Stomach smooth muscle (tissue), 2 donors: ENCODE measurements around the gene MYH4.

Experiments
- H3K27ac ChIP-seq: one replicate; pipeline ENCODE4 v1.7.0; 2013; ENCODE audit warnings: mild to moderate bottlenecking, low read length, inconsistent platforms
- H3K27me3 ChIP-seq, 2 donors: one replicate each; pipeline ENCODE4 v1.7.0; 2013; ENCODE audit warnings: low read length in 2 of 2; ENCODE audit not compliant: insufficient read depth in 2 of 2, control insufficient read depth in 1 of 2
- H3K36me3 ChIP-seq, 2 donors: one replicate each; pipeline ENCODE4 v1.7.0; 2013; ENCODE audit warnings: low read length in 2 of 2; ENCODE audit not compliant: control insufficient read depth in 2 of 2, insufficient read depth in 2 of 2
- H3K4me1 ChIP-seq: one replicate; pipeline ENCODE4 v1.7.0; 2013; ENCODE audit warnings: low read length; ENCODE audit not compliant: control insufficient read depth, insufficient read depth
- H3K4me3 ChIP-seq, 2 donors: one replicate each; pipeline ENCODE4 v1.7.0; 2013; ENCODE audit warnings: low read length in 2 of 2
- H3K9ac ChIP-seq, 2 donors: one replicate each; pipeline ENCODE4 v1.7.0; 2013; ENCODE audit warnings: low read length in 2 of 2, mild to moderate bottlenecking in 1 of 2
- H3K9me3 ChIP-seq, 2 donors: one replicate each; pipeline ENCODE4 v1.7.0; 2013; ENCODE audit warnings: low read length in 2 of 2; ENCODE audit not compliant: control insufficient read depth in 2 of 2
- donor health status: healthy.
- donor health status: Pancreatic carcinoma.

Gene MYH4

GRCh38 chr17:10469459-10469858 lies at the start of gene MYH4:
TSS of gene MYH4 (minus strand) at chr17:10469559. CDS start at chr17:10466745, 2,814 bp downstream.
- Histone ChIP-seq H3K9ac (no peak within 1 kb of the TSS), H3K27me3 (no peaks in the 10 kb centered on the region), H3K36me3 (no peaks in the 10 kb centered on the region), H3K4me3 (no peak within 1 kb of the TSS), H3K9me3 (no peaks in the 10 kb centered on the region), H3K27ac (no peak within 1 kb of the TSS), H3K4me1 (no peaks in the 10 kb centered on the region)

GRCh38 chr17:10518271-10519037 lies 49.1 kb upstream of the MYH4 start, which contains the start of gene MYH1:
TSS of gene MYH1 (minus strand) at chr17:10518542. CDS start at chr17:10516642, 1,900 bp downstream.
- H3K9ac ChIP-seq = no peak within 1 kb of the TSS
- no peak within 1 kb of the TSS for H3K27ac ChIP-seq
- no peaks in the 10 kb centered on the region for H3K27me3 ChIP-seq
- no peak within 1 kb of the TSS for H3K4me3 ChIP-seq
- no peaks in the 10 kb centered on the region for H3K36me3 ChIP-seq
- H3K4me1 ChIP-seq = no peaks in the 10 kb centered on the region
- peaks cover 0 to 3% of the 10 kb centered on the region in 2 donors for H3K9me3 ChIP-seq

DNA sequence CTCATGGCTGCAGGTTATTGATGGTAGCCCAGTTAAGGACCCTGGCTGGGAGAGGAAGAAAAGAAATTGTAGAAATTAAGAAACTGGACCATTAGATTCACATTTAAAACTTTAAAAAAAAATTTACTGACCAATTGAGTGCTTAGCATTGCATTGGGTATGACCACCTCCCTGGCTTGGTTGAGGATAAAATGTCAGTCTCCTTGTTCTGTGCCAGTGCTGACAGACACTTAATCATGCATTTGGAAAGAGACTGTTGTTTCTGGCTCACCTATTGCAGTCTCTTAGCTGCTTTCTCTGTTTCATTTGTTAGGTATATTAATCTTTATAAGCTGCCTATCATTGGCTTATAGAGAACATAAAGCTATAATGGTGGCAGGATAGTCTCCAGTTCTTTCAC lies 47.3 kb upstream of the MYH4 start:
- Histone ChIP-seq H3K4me3 (no peak overlapping the region), H3K9me3 (peaks cover 0 to 3% of the 10 kb centered on the region in 2 donors), H3K27ac (no peak overlapping the region), H3K27me3 (no peaks in the 10 kb centered on the region), H3K9ac (no peak overlapping the region), H3K36me3 (no peaks in the 10 kb centered on the region), H3K4me1 (no peaks in the 10 kb centered on the region)

DNA sequence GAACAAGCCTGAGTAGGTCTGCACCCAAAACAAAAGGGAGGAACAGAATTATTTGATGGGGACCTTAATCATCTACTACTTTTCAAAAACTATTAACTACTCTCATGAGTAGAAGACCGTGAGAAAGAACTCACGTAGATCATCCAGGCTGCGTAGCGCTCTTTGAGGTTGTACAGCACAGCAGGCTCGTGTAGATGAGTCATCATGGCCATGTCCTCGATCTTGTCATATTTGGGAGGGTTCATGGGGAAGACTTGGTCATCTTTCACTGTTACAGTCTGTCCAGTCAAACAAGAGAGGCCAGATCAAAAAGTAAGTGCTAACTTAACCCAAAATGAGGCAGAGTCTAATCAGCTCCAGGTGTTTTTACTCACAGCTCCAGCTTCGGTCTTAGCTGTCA lies 46.7 kb upstream of the MYH4 start:
- H3K36me3 ChIP-seq = no peaks in the 10 kb centered on the region
- H3K9me3 ChIP-seq = peaks cover 0 to 3% of the 10 kb centered on the region in 2 donors
- H3K9ac ChIP-seq = no peak overlapping the region
- no peaks in the 10 kb centered on the region for H3K27me3 ChIP-seq
- no peak overlapping the region for H3K4me3 ChIP-seq
- H3K27ac ChIP-seq = no peak overlapping the region
- no peaks in the 10 kb centered on the region for H3K4me1 ChIP-seq

DNA sequence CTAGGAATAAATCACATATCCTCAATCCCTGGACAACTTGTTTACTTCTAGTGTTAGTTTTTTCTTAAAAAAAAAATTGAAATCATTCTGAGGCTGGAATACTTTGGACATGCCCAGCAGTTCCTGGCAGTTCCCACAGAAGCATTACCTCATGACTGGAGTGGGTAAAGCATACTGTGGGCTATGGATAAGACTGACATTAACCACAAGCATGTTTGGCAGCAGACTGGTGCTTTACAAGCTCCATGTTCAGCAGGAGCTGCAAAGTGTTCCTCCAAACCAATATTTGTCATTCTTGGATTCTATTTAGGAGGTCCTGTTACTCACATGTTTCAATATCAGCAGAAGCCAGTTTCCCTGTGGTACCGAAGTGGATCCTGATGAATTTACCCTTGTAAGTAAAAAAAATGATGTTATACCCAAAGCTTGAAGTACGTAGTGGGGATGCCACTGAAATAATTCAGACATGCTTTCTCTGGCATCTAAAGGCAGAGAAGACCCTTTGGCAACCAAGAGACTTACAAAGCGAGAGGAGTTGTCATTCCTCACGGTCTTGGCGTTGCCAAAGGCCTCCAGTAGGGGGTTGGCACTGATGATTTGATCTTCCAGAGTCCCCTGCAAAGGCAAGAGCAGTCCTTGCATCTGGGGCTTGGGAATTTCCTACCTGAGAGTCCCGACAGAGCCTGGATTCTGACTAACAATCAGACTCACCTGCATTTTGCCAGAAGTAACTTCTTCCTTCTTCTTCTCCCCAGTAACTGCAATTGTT lies 44.1 kb upstream of the MYH4 start:
- Histone ChIP-seq H3K27me3 (no peaks in the 10 kb centered on the region), H3K9me3 (peaks cover 0 to 3% of the 10 kb centered on the region in 2 donors), H3K9ac (no peak overlapping the region), H3K36me3 (no peaks in the 10 kb centered on the region), H3K4me1 (no peaks in the 10 kb centered on the region), H3K4me3 (no peak overlapping the region), H3K27ac (no peak overlapping the region)

DNA sequence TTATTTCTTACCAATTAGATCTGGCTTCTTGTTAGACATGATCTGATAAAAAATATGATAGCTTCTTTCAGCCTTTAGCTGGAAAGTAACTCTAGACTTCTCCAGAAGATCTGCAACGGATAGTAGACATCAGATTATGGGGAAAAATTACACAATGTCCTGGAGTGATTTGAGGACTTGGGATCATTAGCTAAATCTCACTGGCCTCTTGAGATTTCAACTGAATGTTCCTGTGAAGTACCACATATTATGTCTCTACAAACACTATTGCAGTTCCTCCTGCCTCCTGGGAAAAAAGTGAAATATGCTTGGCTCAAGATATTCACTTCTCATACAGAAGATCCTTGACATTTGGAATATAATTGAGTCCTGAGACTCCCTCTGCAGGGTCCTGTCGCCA lies 43.5 kb upstream of the MYH4 start:
- no peak overlapping the region for H3K27ac ChIP-seq
- H3K9ac ChIP-seq = no peak overlapping the region
- no peak overlapping the region for H3K4me3 ChIP-seq

GRCh38 chr17:10499950-10500349 lies 30.6 kb upstream of the MYH4 start:
- H3K36me3 ChIP-seq = no peaks in the 10 kb centered on the region
- no peak overlapping the region for H3K4me3 ChIP-seq
- no peaks in the 10 kb centered on the region for H3K27me3 ChIP-seq
- no peak overlapping the region for H3K9ac ChIP-seq
- no peaks in the 10 kb centered on the region for H3K4me1 ChIP-seq
- H3K27ac ChIP-seq = no peak overlapping the region
- H3K9me3 ChIP-seq = no peaks in the 10 kb centered on the region

More for the DNA sequence above, 43.5 kb upstream of the MYH4 start:
- no peaks in the 10 kb centered on the region for H3K4me1 ChIP-seq
- H3K36me3 ChIP-seq = no peaks in the 10 kb centered on the region
- H3K9me3 ChIP-seq = peaks cover 0 to 3% of the 10 kb centered on the region in 2 donors
- no peaks in the 10 kb centered on the region for H3K27me3 ChIP-seq

GRCh38 chr17:10492004-10492403 lies 22.6 kb upstream of the MYH4 start:
- no peak overlapping the region for H3K27ac ChIP-seq
- peaks cover 2% of the 10 kb centered on the region in 2 donors for H3K9me3 ChIP-seq
- no peak overlapping the region for H3K4me3 ChIP-seq
- no peaks in the 10 kb centered on the region for H3K4me1 ChIP-seq
- no peaks in the 10 kb centered on the region for H3K36me3 ChIP-seq
- no peak overlapping the region for H3K9ac ChIP-seq
- no peaks in the 10 kb centered on the region for H3K27me3 ChIP-seq

- H3K9me3 ChIP-seq = peaks cover 0 to 5% of the 10 kb centered on the region in 2 donors
- H3K27me3 ChIP-seq = no peaks in the 10 kb centered on the region
- no peak overlapping the region for H3K4me3 ChIP-seq
- no peak overlapping the region for H3K9ac ChIP-seq
- H3K36me3 ChIP-seq = no peaks in the 10 kb centered on the region
- no peak overlapping the region for H3K27ac ChIP-seq
- H3K4me1 ChIP-seq = no peaks in the 10 kb centered on the region
Observed at GRCh38 chr17:10482252-10482651, 12.9 kb upstream of the MYH4 start.

DNA sequence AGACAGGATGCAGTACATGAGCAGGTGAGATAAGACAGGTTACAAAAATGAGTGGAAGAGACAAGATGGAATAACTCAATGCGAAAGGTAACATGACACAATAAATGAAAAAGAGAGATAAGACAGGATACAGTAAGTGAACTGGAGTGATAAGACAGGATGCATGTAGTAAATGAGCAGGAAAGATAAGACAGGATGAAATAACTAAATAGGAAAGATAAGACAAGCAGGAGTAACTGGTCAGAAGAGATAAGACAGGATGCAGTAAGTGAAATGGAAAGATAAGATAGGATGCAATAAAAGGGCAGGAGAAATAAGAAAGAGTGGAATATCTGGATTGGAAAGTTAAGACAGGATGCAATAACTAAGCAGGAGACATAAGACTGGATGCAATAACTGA lies 8.3 kb upstream of the MYH4 start:
- Histone ChIP-seq H3K27ac (no peak overlapping the region), H3K9me3 (no peaks in the 10 kb centered on the region), H3K4me1 (no peaks in the 10 kb centered on the region), H3K36me3 (no peaks in the 10 kb centered on the region), H3K9ac (no peak overlapping the region), H3K27me3 (no peaks in the 10 kb centered on the region), H3K4me3 (no peak overlapping the region)

- H3K27me3 ChIP-seq = no peaks in the 10 kb centered on the region
- no peak overlapping the region for H3K4me3 ChIP-seq
- H3K27ac ChIP-seq = no peak overlapping the region
- no peaks in the 10 kb centered on the region for H3K36me3 ChIP-seq
- no peak overlapping the region for H3K9ac ChIP-seq
- H3K9me3 ChIP-seq = no peaks in the 10 kb centered on the region
- H3K4me1 ChIP-seq = no peaks in the 10 kb centered on the region
Observed at GRCh38 chr17:10474536-10474935, 5.2 kb upstream of the MYH4 start.
